Tibial artery (tissue), 4 donors: Measurements from ENCODE around the gene TYR.
A peak's percentile ranks its signal among the peaks of the same experiment; 100 is the strongest.

Source experiments
- DNase-seq, 2 donors: peaks; one replicate each; pipeline ENCODE4 v3.0.0-alpha.2; 2019
- H3K27ac ChIP-seq, 2 donors: fragments of 200-600 bp; sonication (generic) in 1 of 2; 1 replicate in 1 of 2; 2 replicates in 1 of 2; pipeline ENCODE4 v1.5.1; 2018 to 2019; ENCODE audit warnings: mild to moderate bottlenecking in 1 of 2
- H3K27me3 ChIP-seq, 2 donors: fragments of 200-600 bp; sonication (generic) in 1 of 2; one replicate each; pipeline versions ENCODE4 v1.5.1 to v1.6.0; 2016 to 2019
- H3K36me3 ChIP-seq, 3 donors: fragments of 200-600 bp; sonication (generic) in 2 of 3; one replicate each; pipeline ENCODE4 v1.5.1; 2016 to 2019; ENCODE audit warnings: mild to moderate bottlenecking in 2 of 3
- H3K4me1 ChIP-seq, 4 donors: fragments of 200-600 bp; sonication (generic) in 2 of 4; 1 replicate in 3 of 4; 2 replicates in 1 of 4; pipeline ENCODE4 v1.5.1; 2016 to 2019
- H3K4me3 ChIP-seq, 2 donors: fragments of 200-600 bp; sonication (generic) in 1 of 2; 1 replicate in 1 of 2; 2 replicates in 1 of 2; pipeline ENCODE4 v1.5.1; 2018 to 2019; ENCODE audit warnings: mild to moderate bottlenecking in 2 of 2
- H3K9me3 ChIP-seq, 3 donors: fragments of 200-600 bp; sonication (generic) in 1 of 3; one replicate each; pipeline ENCODE4 v1.5.1; 2016 to 2019
- intact Hi-C: fragments of 100-400 bp; cut with DNase I; formaldehyde crosslinking; loops from one replicate; pipeline ENCODE4 v1.15.0; 2023; ENCODE audit warnings: low total_unique reads
- TF ChIP-seq, protein P1 (sequence below), 2 experiments: fragments of 200-600 bp in 1 of 2; fragments of 450-650 bp in 1 of 2; IDR thresholded peaks; one replicate each; pipeline ENCODE4 v1.5.1; 2017 to 2019; ENCODE audit warnings: antibody characterized with exemption in 2 of 2, mild to moderate bottlenecking in 1 of 2, moderate library complexity in 1 of 2

Gene TYR

DNA sequence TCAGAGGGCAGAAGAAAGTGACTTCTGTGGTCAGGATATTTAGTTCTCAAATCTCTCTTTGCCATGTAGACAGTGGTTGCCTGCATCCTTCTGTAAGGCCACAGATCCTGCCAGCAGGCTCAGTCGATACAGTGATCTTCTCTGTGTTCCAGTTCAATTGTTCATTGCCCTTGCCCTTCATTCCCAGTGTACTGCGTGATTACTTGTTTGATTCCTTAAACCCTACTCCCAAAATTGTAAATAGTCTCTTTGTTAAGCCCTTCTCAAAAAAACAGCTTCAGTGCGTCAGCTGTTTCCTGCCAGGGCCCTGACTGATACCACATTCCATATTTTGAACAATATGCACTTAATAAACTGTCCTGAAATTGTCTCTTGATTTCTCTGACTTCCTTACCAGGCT lies 9.3 kb upstream of the TYR start:
- TF ChIP-seq, protein P1, sequence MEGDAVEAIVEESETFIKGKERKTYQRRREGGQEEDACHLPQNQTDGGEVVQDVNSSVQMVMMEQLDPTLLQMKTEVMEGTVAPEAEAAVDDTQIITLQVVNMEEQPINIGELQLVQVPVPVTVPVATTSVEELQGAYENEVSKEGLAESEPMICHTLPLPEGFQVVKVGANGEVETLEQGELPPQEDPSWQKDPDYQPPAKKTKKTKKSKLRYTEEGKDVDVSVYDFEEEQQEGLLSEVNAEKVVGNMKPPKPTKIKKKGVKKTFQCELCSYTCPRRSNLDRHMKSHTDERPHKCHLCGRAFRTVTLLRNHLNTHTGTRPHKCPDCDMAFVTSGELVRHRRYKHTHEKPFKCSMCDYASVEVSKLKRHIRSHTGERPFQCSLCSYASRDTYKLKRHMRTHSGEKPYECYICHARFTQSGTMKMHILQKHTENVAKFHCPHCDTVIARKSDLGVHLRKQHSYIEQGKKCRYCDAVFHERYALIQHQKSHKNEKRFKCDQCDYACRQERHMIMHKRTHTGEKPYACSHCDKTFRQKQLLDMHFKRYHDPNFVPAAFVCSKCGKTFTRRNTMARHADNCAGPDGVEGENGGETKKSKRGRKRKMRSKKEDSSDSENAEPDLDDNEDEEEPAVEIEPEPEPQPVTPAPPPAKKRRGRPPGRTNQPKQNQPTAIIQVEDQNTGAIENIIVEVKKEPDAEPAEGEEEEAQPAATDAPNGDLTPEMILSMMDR (IDR thresholded peaks at IDR 0.05), result no peak
- Histone ChIP-seq H3K4me3 (no peak overlapping the region), H3K9me3 (no peaks in the 10 kb centered on the region), H3K27me3 (no peaks in the 10 kb centered on the region), H3K4me1 (no peaks in the 10 kb centered on the region), H3K36me3 (no peaks in the 10 kb centered on the region), H3K27ac (no peak overlapping the region)
- intact Hi-C loops, result no loop called here
- DNase-seq, result no peak

DNA sequence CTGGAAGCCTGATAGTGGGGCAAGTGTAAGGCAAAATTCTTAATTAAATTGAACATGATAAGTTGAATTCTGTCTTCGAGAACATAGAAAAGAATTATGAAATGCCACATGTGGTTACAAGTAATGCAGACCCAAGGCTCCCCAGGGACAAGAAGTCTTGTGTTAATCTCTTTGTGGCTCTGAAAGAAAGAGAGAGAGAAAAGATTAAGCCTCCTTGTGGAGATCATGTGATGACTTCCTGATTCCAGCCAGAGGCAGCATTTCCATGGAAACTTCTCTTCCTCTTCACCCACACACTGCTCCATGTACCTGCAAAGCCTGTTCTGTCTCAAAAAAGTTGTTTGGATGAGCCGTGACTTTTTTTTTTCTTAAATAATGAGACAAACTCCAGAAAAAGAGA lies 1.9 kb upstream of the TYR start:
- H3K36me3 ChIP-seq, result no peaks in the 10 kb centered on the region
- no peak for DNase-seq
- H3K27ac ChIP-seq, result no peak overlapping the region
- TF ChIP-seq, protein P1 (IDR thresholded peaks at IDR 0.05), result no peak
- no peaks in the 10 kb centered on the region for H3K9me3 ChIP-seq
- intact Hi-C loops, result no loop called here
- H3K4me1 ChIP-seq, result peaks cover 0 to 3% (median under 1%) of the 10 kb centered on the region in 4 donors
- H3K4me3 ChIP-seq, result no peak overlapping the region
- H3K27me3 ChIP-seq, result no peaks in the 10 kb centered on the region

DNA sequence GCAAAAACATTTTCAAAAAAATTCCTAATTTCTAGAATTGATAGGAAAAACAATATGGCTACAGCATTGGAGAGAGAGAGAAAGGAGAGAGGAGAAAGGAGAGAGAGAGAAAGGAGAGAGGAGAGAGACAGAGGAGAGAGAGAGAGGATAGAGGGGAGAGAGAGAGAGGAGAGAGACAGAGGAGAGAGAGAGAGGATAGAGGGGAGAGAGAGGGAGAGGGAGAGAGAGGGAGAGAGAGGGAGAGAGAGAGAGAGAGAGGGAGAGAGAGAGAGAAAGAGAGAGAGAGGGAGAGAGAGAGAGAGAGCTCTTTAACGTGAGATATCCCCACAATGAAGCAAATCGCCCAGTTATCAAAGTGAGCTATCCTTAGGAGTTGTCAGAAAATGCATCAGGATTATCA lies 737 bp upstream of the TYR start:
- no peak for DNase-seq
- Histone ChIP-seq H3K4me3 (no peak overlapping the region), H3K27me3 (no peaks in the 10 kb centered on the region), H3K9me3 (no peaks in the 10 kb centered on the region), H3K36me3 (no peaks in the 10 kb centered on the region), H3K27ac (no peak overlapping the region), H3K4me1 (peaks cover 0 to 14% (median 2%) of the 10 kb centered on the region in 4 donors)
- TF ChIP-seq, protein P1 (IDR thresholded peaks at IDR 0.05), result no peak
- intact Hi-C loops, result no loop called here

DNA sequence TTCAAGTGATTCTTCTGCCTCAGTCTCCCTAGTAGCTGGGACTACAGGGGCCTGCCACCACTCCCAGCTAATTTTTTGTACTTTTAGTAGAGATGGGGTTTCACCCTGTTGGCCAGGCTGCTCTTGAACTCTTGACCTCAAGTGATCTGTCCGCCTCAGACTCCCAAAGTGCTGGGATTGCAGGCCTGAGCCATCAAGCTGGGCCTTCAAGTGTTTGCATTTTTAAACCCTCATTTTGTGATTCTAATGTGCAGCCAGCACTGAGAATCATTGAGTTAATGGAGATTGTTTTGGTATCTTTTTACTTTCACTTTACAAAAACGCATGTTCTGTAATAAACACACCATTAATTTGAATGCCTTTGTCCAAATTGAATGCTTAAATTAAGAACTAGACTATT lies 3.4 kb downstream of the TYR start:
- DNase-seq, result no peak
- no peaks in the 10 kb centered on the region for H3K9me3 ChIP-seq
- H3K27me3 ChIP-seq, result no peaks in the 10 kb centered on the region
- intact Hi-C loops, result no loop called here
- TF ChIP-seq, protein P1 (IDR thresholded peaks at IDR 0.05), result no peak
- peaks cover 0 to 42% (median 2%) of the 10 kb centered on the region in 4 donors for H3K4me1 ChIP-seq
- H3K27ac ChIP-seq, result no peak overlapping the region
- H3K4me3 ChIP-seq, result no peak overlapping the region
- H3K36me3 ChIP-seq, result no peaks in the 10 kb centered on the region

DNA sequence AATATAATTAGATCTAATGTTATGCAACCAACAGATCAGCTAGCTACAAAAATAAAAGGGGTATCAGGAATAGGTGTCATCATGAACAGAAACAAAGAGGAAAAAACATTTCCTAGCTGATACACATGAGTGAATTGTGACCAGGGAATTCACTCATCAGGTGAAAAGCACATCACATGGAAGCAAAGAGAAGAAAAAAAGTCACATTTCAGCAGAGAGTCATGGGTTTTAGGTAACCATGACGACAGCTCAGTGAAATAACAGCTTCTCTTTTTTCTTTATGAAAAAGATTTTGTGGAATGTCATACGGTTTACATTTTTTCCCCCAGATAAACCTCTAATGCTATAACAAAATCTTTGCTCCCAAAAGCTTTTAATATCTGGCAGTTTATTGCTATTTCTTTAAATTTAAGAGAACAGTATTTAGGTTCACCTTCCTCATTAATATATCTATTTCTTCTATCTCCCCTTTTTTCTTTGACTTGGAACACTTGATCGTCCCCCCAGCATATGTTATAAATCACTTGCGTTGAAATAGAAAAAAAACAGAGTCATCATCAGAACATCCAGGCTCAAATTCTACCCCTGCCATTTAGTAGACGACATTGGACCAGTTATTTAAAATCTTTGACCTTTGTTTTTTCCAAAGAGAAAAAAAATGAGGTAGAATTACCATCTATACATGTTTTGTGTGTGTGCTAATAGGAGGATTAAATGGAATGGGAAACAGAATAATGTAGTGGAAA lies 5.3 kb downstream of the TYR start:
- Histone ChIP-seq H3K36me3 (no peaks in the 10 kb centered on the region), H3K27me3 (no peaks in the 10 kb centered on the region), H3K4me3 (no peak overlapping the region), H3K27ac (peak overlapping the region; percentile 24 to 38), H3K4me1 (peaks cover 0 to 42% (median 2%) of the 10 kb centered on the region in 4 donors), H3K9me3 (no peaks in the 10 kb centered on the region)
- TF ChIP-seq, protein P1 (IDR thresholded peaks at IDR 0.05), result no peak
- intact Hi-C loops, result no loop called here
- DNase-seq, result no peak
